ENCODE measurements around the gene PRKAR2B. TPM values are rescaled to one million over a fixed set of nuclear protein-coding genes. Genes with fewer than 3 reads are reported as not detected.

PRKAR2B gene
- total and polyA plus RNA-seq, 10 donors, result 8.3 to 74.4 (median 38.9) TPM

GRCh38 chr7:107103369-107103768 lies 58.9 kb downstream of the PRKAR2B start:
- 19 to 37% (median 24%) methylated on average over 4 of the region's 4 CpGs for WGBS, 5 donors
- no peak for TF ChIP-seq POLR2A (IDR thresholded peaks at IDR 0.05)
- no peak for TF ChIP-seq POLR2AphosphoS5 (IDR thresholded peaks at IDR 0.05)
- TF ChIP-seq CTCF (IDR thresholded peaks at IDR 0.05 in 8 of 11, conservative IDR thresholded peaks at IDR 0.05 in 3 of 11), result no peak
- H3K36me3 ChIP-seq, result no peaks in the 10 kb centered on the region
- no peak for DNase-seq
- H3K9me3 ChIP-seq, result peaks cover 0 to 23% (median 15%) of the 10 kb centered on the region in 8 donors
- H3K27me3 ChIP-seq (replicated peaks in 1 of 7), result no peaks in the 10 kb centered on the region
- intact Hi-C loops (cut with DNase I; ENCODE audit: low total_unique reads), result no loop called here
- H3K4me3 ChIP-seq, result no peak overlapping the region
- H3K4me1 ChIP-seq, result peaks cover 0 to 13% (median 0%) of the 10 kb centered on the region in 6 donors
- peak overlapping the region in 3 of 8 donors; percentile 11 to 33 (median 26) for H3K27ac ChIP-seq

- Histone ChIP-seq H3K4me3 (no peak overlapping the region), H3K36me3 (no peaks in the 10 kb centered on the region), H3K27me3 (replicated peaks in 1 of 7) (no peaks in the 10 kb centered on the region), H3K27ac (no peak overlapping the region), H3K9me3 (peaks cover 0 to 10% (median 1%) of the 10 kb centered on the region in 8 donors), H3K4me1 (peaks cover 0 to 13% (median 0%) of the 10 kb centered on the region in 6 donors)
- intact Hi-C loops (cut with DNase I; ENCODE audit: low total_unique reads), result no loop called here
- no peak for TF ChIP-seq POLR2A (IDR thresholded peaks at IDR 0.05)
- no peak for TF ChIP-seq CTCF (IDR thresholded peaks at IDR 0.05 in 8 of 11, conservative IDR thresholded peaks at IDR 0.05 in 3 of 11)
- no peak for TF ChIP-seq POLR2AphosphoS5 (IDR thresholded peaks at IDR 0.05)
- no peak for DNase-seq
- 82 to 95% (median 89%) methylated on average over 4 of the region's 4 CpGs for WGBS, 5 donors
Measured at GRCh38 chr7:107104801-107105200, 60.3 kb downstream of the PRKAR2B start.

DNA sequence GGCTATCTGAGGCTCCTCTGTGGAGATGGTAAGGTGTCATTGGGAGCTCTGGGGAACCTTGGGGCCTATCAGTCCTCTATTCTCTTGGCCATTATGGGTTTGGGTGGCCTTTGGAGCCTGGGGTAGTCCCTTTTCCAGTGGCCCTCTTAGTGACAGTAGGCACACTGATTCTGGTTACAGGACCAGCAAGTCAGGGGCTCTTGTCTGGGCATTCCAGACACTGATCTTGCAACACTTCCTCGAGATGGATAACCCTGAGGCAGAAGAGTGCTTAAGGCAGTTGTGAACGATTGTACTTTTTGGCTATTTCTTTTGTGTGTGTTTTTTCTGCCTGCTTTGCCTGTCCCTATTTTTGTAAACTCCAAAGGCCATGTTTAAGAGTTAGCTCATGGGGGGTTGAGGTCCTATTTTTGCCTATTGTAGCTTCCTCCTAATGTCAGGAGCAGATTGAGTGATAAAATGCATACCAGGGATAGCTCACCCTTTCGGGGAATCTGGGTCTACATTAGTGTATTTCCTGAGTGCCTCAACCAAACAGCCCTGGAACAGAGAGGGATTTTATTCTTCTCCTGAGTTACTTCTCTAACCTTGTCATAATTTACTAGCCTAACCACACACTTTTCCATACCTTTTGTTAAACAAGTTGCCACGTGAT lies 61.2 kb downstream of the PRKAR2B start:
- Histone ChIP-seq H3K27ac (no peak overlapping the region), H3K4me3 (no peak overlapping the region), H3K4me1 (peaks cover 0 to 13% (median 0%) of the 10 kb centered on the region in 6 donors), H3K9me3 (peaks cover 0 to under 1% (median 0%) of the 10 kb centered on the region in 8 donors), H3K36me3 (no peaks in the 10 kb centered on the region), H3K27me3 (replicated peaks in 1 of 7) (no peaks in the 10 kb centered on the region)
- no peak for TF ChIP-seq CTCF (IDR thresholded peaks at IDR 0.05 in 8 of 11, conservative IDR thresholded peaks at IDR 0.05 in 3 of 11)
- TF ChIP-seq POLR2AphosphoS5 (IDR thresholded peaks at IDR 0.05), result no peak
- no peak for TF ChIP-seq POLR2A (IDR thresholded peaks at IDR 0.05)
- intact Hi-C loops (cut with DNase I; ENCODE audit: low total_unique reads), result no loop called here
- no peak for DNase-seq
- WGBS, 5 donors, result 76 to 88% (median 83%) methylated on average over 4 of the region's 4 CpGs

GRCh38 chr7:107108793-107109371 lies 64.4 kb downstream of the PRKAR2B start:
- H3K4me1 ChIP-seq, result peaks cover 0 to 2% (median 0%) of the 10 kb centered on the region in 6 donors
- intact Hi-C loops (cut with DNase I; ENCODE audit: low total_unique reads), result no loop called here
- H3K9me3 ChIP-seq, result no peaks in the 10 kb centered on the region

More at GRCh38 chr7:107108793-107109371, 64.4 kb downstream of the PRKAR2B start:
- Histone ChIP-seq H3K27ac (no peak overlapping the region), H3K27me3 (replicated peaks in 1 of 7) (no peaks in the 10 kb centered on the region), H3K4me3 (no peak overlapping the region), H3K36me3 (no peaks in the 10 kb centered on the region)
- no peak for DNase-seq
- TF ChIP-seq POLR2A (IDR thresholded peaks at IDR 0.05), result no peak
- no peak for TF ChIP-seq CTCF (IDR thresholded peaks at IDR 0.05 in 8 of 11, conservative IDR thresholded peaks at IDR 0.05 in 3 of 11)
- TF ChIP-seq POLR2AphosphoS5 (IDR thresholded peaks at IDR 0.05), result no peak

All from spleen (tissue), 11 donors.